GM12874 (cell line): Measurements from ENCODE around the gene ISM1.

Experiments
- CTCF ChIP-seq: IDR thresholded peaks from 2 replicates; pipeline ENCODE4 v1.5.1; 2011; ENCODE audit warnings: low read depth, mild to moderate bottlenecking, control low read depth, low read length, moderate library complexity; ENCODE audit not compliant: insufficient read depth

Gene ISM1

GRCh38 chr20:13261460-13262301 is 40.6 kb downstream of the ISM1 start:
- TF ChIP-seq CTCF = peak; percentile 79

GRCh38 chr20:13262302-13262650 is 41.2 kb downstream of the ISM1 start:
- no peak for TF ChIP-seq CTCF

GRCh38 chr20:13262671-13263360 is 41.7 kb downstream of the ISM1 start:
- no peak for TF ChIP-seq CTCF

- no peak for TF ChIP-seq CTCF
These were observed 42.4 kb downstream of the ISM1 start for GRCh38 chr20:13263451-13263850.

GRCh38 chr20:13264907-13265306 is 43.8 kb downstream of the ISM1 start:
- TF ChIP-seq CTCF = no peak

- no peak for TF ChIP-seq CTCF
These were observed 44.9 kb downstream of the ISM1 start for GRCh38 chr20:13265941-13266340.

GRCh38 chr20:13267231-13267630 is 46.2 kb downstream of the ISM1 start:
- no peak for TF ChIP-seq CTCF
